HCT116 (cell line): ENCODE results near the gene OTOG. TPM values are rescaled to one million over a fixed set of nuclear protein-coding genes. Genes with fewer than 3 reads are reported as not detected.
A peak's percentile ranks its signal among the peaks of the same experiment; 100 is the strongest.

ENCODE experiments used
- ATAC-seq: fragments of 200-7000 bp; cut with Tn5 transposase; 2 replicates; pipeline ENCODE4 v1.9.1; 2020; ENCODE audit warnings: mild to moderate bottlenecking, moderate library complexity
- BruUV-seq: library from RNA; stranded (reverse); fragments of 400-500 nt; replicated peaks from 2 replicates; lab custom pipeline; 2021; lab: Mats Ljungman, UMichigan
- CTCF ChIA-PET: fragments of 300-600 bp; sonication (Branson Sonifier 250); formaldehyde crosslinking; loops from one replicate; lab custom pipeline; 2021; ENCODE audit warnings: antibody characterized with exemption; lab: Charles Lee
- POLR2A ChIA-PET: fragments of 300-600, 350-600 bp; sonication (Branson Sonifier 250); formaldehyde crosslinking; loops from one replicate; lab custom pipeline; 2021; ENCODE audit warnings: antibody characterized with exemption; lab: Charles Lee
- RAD21 ChIA-PET, 2 experiments: fragments of 300-600 bp; sonication (Branson Sonifier 250); formaldehyde crosslinking; loops; one replicate each; lab custom pipeline; 2023; ENCODE audit warnings: low total read pairs in 2 of 2; ENCODE audit not compliant: uncharacterized antibody in 2 of 2, unreplicated experiment in 2 of 2, low non-redundant PET in 1 of 2; lab: Charles Lee
- DNase-seq: peaks from one replicate; pipeline ENCODE4 v3.0.0-alpha.2; 2010; ENCODE audit warnings: low read depth, low spot score
- H2AFZ ChIP-seq: fragments of 200-600 bp; shearing (Covaris generic), sonication (generic); 2 replicates; pipeline ENCODE4 v1.6.1; 2017; ENCODE audit warnings: low read depth, mixed run types, mixed read lengths, antibody characterized with exemption, low read length; ENCODE audit not compliant: poor library complexity, severe bottlenecking
- H3K27ac ChIP-seq: 2 replicates; pipeline ENCODE4 v1.5.1; 2012; ENCODE audit warnings: low read depth, low read length
- H3K27me3 ChIP-seq: fragments of 200-600 bp; sonication (generic); 2 replicates; pipeline ENCODE4 v1.6.1; 2016; ENCODE audit warnings: mixed run types, low read length, mixed read lengths; ENCODE audit not compliant: insufficient read depth
- H3K36me3 ChIP-seq, 2 experiments: fragments of 200-500 bp in 1 of 2; fragments of 200-600 bp in 1 of 2; sonication (Bioruptor generic) in 1 of 2; sonication (generic) in 1 of 2; 2 replicates each; pipeline versions ENCODE4 v1.5.1 to v1.6.1; 2014 to 2016; ENCODE audit warnings: low read length in 2 of 2, inconsistent platforms in 1 of 2, mixed read lengths in 1 of 2, mixed run types in 1 of 2; ENCODE audit not compliant: insufficient read depth in 2 of 2, control insufficient read depth in 1 of 2
- H3K4me1 ChIP-seq, 2 experiments: fragments of 200-600 bp in 1 of 2; sonication (generic) in 1 of 2; 2 replicates each; pipeline versions ENCODE4 v1.5.1 to v1.6.1; 2012 to 2017; ENCODE audit warnings: low read length in 2 of 2, inconsistent platforms in 1 of 2, mild to moderate bottlenecking in 1 of 2, mixed read lengths in 1 of 2, mixed run types in 1 of 2, moderate library complexity in 1 of 2; ENCODE audit not compliant: insufficient read depth in 2 of 2, control insufficient read depth in 1 of 2
- H3K4me2 ChIP-seq: fragments of 200-600 bp; sonication (generic); 2 replicates; pipeline ENCODE4 v1.6.1; 2017; ENCODE audit warnings: mixed run types, low read length, mixed read lengths
- H3K4me3 ChIP-seq, 2 experiments: fragments of 200-600 bp in 1 of 2; sonication (generic) in 1 of 2; replicated peaks in 1 of 2; 2 replicates each; pipeline ENCODE4 v1.5.1; 2011 to 2016; ENCODE audit warnings: low read length in 2 of 2, control low read depth in 1 of 2, low read depth in 1 of 2, mild to moderate bottlenecking in 1 of 2, mixed read lengths in 1 of 2, mixed run types in 1 of 2
- H3K79me2 ChIP-seq: fragments of 200-600 bp; sonication (generic); 2 replicates; pipeline ENCODE4 v1.6.1; 2017; ENCODE audit warnings: mild to moderate bottlenecking, mixed run types, low read length, moderate library complexity, mixed read lengths; ENCODE audit not compliant: insufficient read depth
- H3K9ac ChIP-seq: fragments of 200-600 bp; sonication (generic); 2 replicates; pipeline ENCODE4 v1.6.1; 2016; ENCODE audit warnings: low read length, mixed read lengths
- H3K9me2 ChIP-seq: fragments of 200-600 bp; sonication (generic), shearing (Covaris generic); 2 replicates; pipeline ENCODE4 v1.6.1; 2017; ENCODE audit warnings: mixed run types, mild to moderate bottlenecking, moderate library complexity; ENCODE audit not compliant: insufficient read depth
- H3K9me3 ChIP-seq, 2 experiments: fragments of 200-500 bp in 1 of 2; fragments of 200-600 bp in 1 of 2; sonication (Bioruptor generic) in 1 of 2; sonication (generic) in 1 of 2; 2 replicates each; pipeline ENCODE4 v1.6.1; 2014 to 2017; ENCODE audit warnings: low read length in 2 of 2, mixed read lengths in 2 of 2, inconsistent platforms in 1 of 2, low read depth in 1 of 2, mild to moderate bottlenecking in 1 of 2, mixed run types in 1 of 2, moderate library complexity in 1 of 2; ENCODE audit not compliant: control insufficient read depth in 1 of 2, insufficient read depth in 1 of 2
- H4K20me1 ChIP-seq: fragments of 200-600 bp; sonication (generic), shearing (Covaris generic); 2 replicates; pipeline ENCODE4 v1.6.1; 2017; ENCODE audit warnings: mixed run types, mild to moderate bottlenecking, moderate library complexity; ENCODE audit not compliant: insufficient read depth
- CBX3 ChIP-seq: IDR thresholded peaks from 2 replicates; pipeline ENCODE4 v1.6.1; 2012; ENCODE audit warnings: low read depth
- CTCF ChIP-seq, 3 experiments: fragments of 200-600 bp in 1 of 3; sonication (generic) in 1 of 3; IDR thresholded peaks in 2 of 3; conservative IDR thresholded peaks in 1 of 3; 2 replicates each; pipeline ENCODE4 v1.5.1; 2012 to 2017; ENCODE audit warnings: low read depth in 2 of 3, low read length in 2 of 3, antibody characterized with exemption in 1 of 3, borderline replicate concordance in 1 of 3, control low read depth in 1 of 3, mild to moderate bottlenecking in 1 of 3, mixed read lengths in 1 of 3, mixed run types in 1 of 3, moderate library complexity in 1 of 3; ENCODE audit not compliant: insufficient read depth in 1 of 3
- ELF1 ChIP-seq: IDR thresholded peaks from 2 replicates; pipeline ENCODE4 v1.6.1; 2012; ENCODE audit warnings: low read depth, borderline replicate concordance
- MAX ChIP-seq: IDR thresholded peaks from 2 replicates; pipeline ENCODE4 v1.6.1; 2012
- RAD21 ChIP-seq: IDR thresholded peaks from 2 replicates; pipeline ENCODE4 v1.6.1; 2012; ENCODE audit warnings: low read depth, mild to moderate bottlenecking
- REST ChIP-seq: IDR thresholded peaks from 2 replicates; pipeline ENCODE4 v1.6.1; 2012; ENCODE audit warnings: low read depth
- intact Hi-C: fragments of 100-400 bp; cut with micrococcal nuclease; formaldehyde crosslinking; loops from 2 replicates; pipeline ENCODE4 v1.10.0; 2022
- total RNA-seq: library from RNA; stranded (reverse); gene quantifications from one replicate; pipeline ENCODE4 v1.2.1, GENCODE V29; 2021; ENCODE audit not compliant: unreplicated experiment

Gene OTOG
- total RNA-seq, 1 experiment from 2014 or later: 0.07 TPM

- intact Hi-C loops: loop anchor here (1.0 to 5.0 kb wide), 4 partner anchors 124 to 380 kb away; no protein-coding TSS in a partner anchor
- POLR2A ChIA-PET: no interaction called here
Measured at GRCh38 chr11:17598700-17599459, 51.8 kb downstream of the OTOG start.

More at GRCh38 chr11:17598700-17599459, 51.8 kb downstream of the OTOG start:
- no peaks in the 10 kb centered on the region for H3K9me2 ChIP-seq
- ATAC-seq (peak; percentile 97), DNase-seq (peak; percentile 24)
- no peak overlapping the region for H3K4me3 ChIP-seq
- BruUV-seq: no TSS peak
- H3K9ac ChIP-seq: no peak overlapping the region
- no peak overlapping the region for H2AFZ ChIP-seq
- H3K9me3 ChIP-seq: no peaks in the 10 kb centered on the region
- ChIA-PET CTCF (interaction anchor here (1.0 to 7.9 kb wide), 13 partner anchors 11 to 380 kb away, joined by 3 to 133 read pairs (median 4); no protein-coding TSS in a partner anchor), RAD21 (interaction anchor here (0.8 to 1.4 kb wide), 3 partner anchors 132 to 168 kb away, joined by 3 to 23 read pairs (median 22); no protein-coding TSS in a partner anchor)
- TF ChIP-seq REST (no peak), RAD21 (peak; percentile 94), ELF1 (no peak), MAX (no peak), CTCF (IDR thresholded peaks at IDR 0.05 in 2 of 3, conservative IDR thresholded peaks at IDR 0.05 in 1 of 3; ENCODE audit: borderline replicate concordance in 1 of 3, insufficient read depth in 1 of 3, low read depth in 2 of 3, low read length in 2 of 3) (peak; percentile 89 to 98 (median 95)), CBX3 (no peak)
- no peak overlapping the region for H3K4me2 ChIP-seq
- no peak overlapping the region for H3K27ac ChIP-seq
- H3K36me3 ChIP-seq: no peaks in the 10 kb centered on the region
- peaks cover 0 to 7% of the 10 kb centered on the region in 2 experiments; a peak in 2 of 4 replicates for H3K4me1 ChIP-seq
- no peaks in the 10 kb centered on the region for H3K27me3 ChIP-seq
- no peaks in the 10 kb centered on the region for H4K20me1 ChIP-seq
- H3K79me2 ChIP-seq: no peaks in the 10 kb centered on the region
